Stomach (tissue), 4 donors: ENCODE data around the gene WHAMM.

Source experiments
- CTCF ChIP-seq, 7 experiments: fragments of 450-650 bp in 4 of 7; fragments of 200-600 bp in 3 of 7; sonication (generic) in 3 of 7; IDR thresholded peaks; one replicate each; pipeline ENCODE4 v1.5.1; 2016 to 2019; ENCODE audit warnings: antibody characterized with exemption in 7 of 7, control low read depth in 2 of 7, mild to moderate bottlenecking in 1 of 7
- EP300 ChIP-seq: sonication (generic); formaldehyde crosslinking; IDR thresholded peaks from one replicate; pipeline ENCODE4 v1.6.1; 2017; ENCODE audit warnings: antibody characterized with exemption
- POLR2A ChIP-seq, 4 donors: fragments of 450-650 bp; IDR thresholded peaks; one replicate each; pipeline ENCODE4 v1.6.1; 2016; ENCODE audit warnings: antibody characterized with exemption in 4 of 4, control low read depth in 2 of 4, mild to moderate bottlenecking in 1 of 4, moderate library complexity in 1 of 4
- POLR2AphosphoS5 ChIP-seq, 3 donors: sonication (generic); formaldehyde crosslinking; IDR thresholded peaks; one replicate each; pipeline ENCODE4 v1.6.1; 2016; ENCODE audit warnings: antibody characterized with exemption in 3 of 3

GRCh38 chr15:82831894-82832600 is 22.6 kb downstream of the WHAMM start:
- TF ChIP-seq CTCF (IDR thresholded peaks at IDR 0.05), result no peak
- no peak for TF ChIP-seq POLR2A (IDR thresholded peaks at IDR 0.05)
- TF ChIP-seq POLR2AphosphoS5 (IDR thresholded peaks at IDR 0.05), result no peak
- TF ChIP-seq EP300, result no peak
